Measurements from ENCODE around the gene AKAP8L. TPM values are rescaled to one million over a fixed set of nuclear protein-coding genes. Genes with fewer than 3 reads are reported as not detected.
"Not testable (repeated sequence)": the region's sequence is repeated elsewhere in the genome, so short reads cannot be mapped to it uniquely, and the experiment has no call there.

The AKAP8L gene
- total RNA-seq, 1 donor from 2014 or later: 89.9 TPM

DNA sequence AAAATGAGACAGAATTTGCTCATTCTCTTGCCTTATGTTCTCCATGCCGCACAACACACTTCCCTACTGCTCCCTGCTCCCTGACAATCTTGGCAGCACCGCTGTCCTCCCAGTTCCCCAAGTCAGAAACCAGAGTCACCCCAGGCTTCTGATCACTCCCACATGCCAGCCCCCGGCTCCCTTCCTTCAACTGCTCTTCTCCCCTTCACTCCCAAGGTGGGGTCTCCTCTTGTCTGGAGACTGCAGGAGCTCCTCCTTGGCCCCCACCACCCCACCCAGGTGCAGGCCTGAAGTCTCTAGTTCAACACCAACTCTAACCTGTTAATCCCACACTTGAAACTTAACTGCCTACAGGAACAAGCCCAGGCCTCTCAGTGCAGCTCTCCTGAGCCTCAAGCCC lies 22.4 kb downstream of the AKAP8L start:
- H3K4me3 ChIP-seq (ENCODE audit: low read depth, low read length): no peak overlapping the region
- DNase-seq (ENCODE audit: low read depth): no peak
- TF ChIP-seq, protein P1, sequence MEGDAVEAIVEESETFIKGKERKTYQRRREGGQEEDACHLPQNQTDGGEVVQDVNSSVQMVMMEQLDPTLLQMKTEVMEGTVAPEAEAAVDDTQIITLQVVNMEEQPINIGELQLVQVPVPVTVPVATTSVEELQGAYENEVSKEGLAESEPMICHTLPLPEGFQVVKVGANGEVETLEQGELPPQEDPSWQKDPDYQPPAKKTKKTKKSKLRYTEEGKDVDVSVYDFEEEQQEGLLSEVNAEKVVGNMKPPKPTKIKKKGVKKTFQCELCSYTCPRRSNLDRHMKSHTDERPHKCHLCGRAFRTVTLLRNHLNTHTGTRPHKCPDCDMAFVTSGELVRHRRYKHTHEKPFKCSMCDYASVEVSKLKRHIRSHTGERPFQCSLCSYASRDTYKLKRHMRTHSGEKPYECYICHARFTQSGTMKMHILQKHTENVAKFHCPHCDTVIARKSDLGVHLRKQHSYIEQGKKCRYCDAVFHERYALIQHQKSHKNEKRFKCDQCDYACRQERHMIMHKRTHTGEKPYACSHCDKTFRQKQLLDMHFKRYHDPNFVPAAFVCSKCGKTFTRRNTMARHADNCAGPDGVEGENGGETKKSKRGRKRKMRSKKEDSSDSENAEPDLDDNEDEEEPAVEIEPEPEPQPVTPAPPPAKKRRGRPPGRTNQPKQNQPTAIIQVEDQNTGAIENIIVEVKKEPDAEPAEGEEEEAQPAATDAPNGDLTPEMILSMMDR (conservative IDR thresholded peaks at IDR 0.05; ENCODE audit: low read depth, low read length): no peak

DNA sequence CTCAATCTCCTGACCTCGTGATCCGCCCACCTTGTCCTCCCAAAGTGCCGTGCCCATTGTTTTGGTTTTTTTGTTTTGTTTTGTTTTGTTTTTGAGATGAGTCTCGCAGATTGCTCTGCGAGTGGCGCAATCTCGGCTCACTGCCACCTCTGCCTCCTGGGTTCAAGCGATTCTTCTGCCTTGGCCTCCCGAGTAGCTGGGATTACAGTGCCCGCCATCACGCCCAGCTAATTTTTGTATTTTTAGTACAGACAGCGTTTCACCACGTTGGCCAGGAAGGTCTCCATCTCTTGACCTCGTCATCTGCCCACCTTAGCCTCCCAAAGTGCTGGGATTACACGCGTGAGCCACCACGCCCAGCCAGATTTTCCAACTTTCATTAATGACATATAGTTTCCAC lies 23.5 kb downstream of the AKAP8L start:
- DNase-seq (ENCODE audit: low read depth): not testable (repeated sequence)

DNA sequence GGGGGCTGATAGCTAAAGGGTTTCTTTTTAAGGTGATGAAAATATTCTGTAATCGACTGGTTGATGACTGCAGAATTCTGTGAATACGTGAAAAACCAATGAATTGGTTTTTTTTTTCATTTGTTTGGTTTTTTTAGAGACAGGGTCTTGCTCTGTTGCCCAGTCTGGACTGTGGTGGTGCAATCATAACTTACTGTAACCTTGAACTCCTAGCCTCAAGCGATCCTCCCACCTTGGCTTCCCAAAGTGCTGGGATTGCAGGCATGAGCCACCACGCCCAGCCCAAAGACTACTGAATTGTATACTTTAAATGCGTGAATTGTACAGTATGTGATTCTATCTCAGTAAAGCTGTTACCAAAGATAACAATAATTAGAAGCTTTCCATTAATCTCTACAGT lies 24.4 kb downstream of the AKAP8L start:
- DNase-seq (ENCODE audit: low read depth): no peak
- no peak overlapping the region for H3K4me3 ChIP-seq (ENCODE audit: low read depth, low read length)
- TF ChIP-seq, protein P1 (conservative IDR thresholded peaks at IDR 0.05; ENCODE audit: low read depth, low read length): no peak

More for the DNA sequence above, 23.5 kb downstream of the AKAP8L start:
- not testable (repeated sequence) for H3K4me3 ChIP-seq (ENCODE audit: low read depth, low read length)

DNA sequence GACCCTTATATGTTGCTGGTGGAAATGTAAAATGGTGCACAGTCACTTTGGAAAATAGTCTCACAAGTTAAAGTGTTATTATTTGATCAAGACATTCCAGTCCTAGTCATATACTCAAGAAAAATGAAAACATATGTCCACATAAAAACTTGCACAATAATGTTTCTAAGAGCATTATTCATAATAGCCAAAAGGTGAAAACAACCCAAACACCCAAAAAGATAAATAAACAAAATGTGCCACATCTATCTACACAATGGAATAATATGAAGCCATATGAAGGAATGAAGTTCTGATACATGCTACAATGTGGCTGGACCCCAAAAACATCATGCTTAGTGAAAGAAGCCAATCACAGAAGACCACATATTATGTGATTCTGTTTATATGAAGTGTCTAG lies 24.8 kb downstream of the AKAP8L start:
- TF ChIP-seq, protein P1 (conservative IDR thresholded peaks at IDR 0.05; ENCODE audit: low read depth, low read length): no peak
- no peak overlapping the region for H3K4me3 ChIP-seq (ENCODE audit: low read depth, low read length)
- no peak for DNase-seq (ENCODE audit: low read depth)

DNA sequence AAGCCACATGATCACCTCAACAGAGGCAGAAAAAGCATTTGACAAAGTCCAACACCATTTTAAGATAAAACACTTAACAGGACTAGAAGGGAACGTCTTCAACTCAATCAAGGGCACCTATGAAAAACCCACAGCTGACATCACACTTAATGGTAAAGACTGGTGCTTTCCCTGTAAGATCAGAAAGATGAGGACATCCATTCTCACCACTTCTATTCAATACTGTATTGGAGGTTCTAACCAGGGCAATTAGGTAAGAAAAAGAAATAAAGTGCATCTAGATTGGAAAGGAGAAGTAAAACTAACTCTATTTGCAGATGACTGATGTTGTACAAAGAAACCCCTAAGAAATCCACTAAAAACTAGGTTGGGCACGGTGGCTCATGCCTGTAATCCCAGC lies 28.0 kb downstream of the AKAP8L start:
- TF ChIP-seq, protein P1 (conservative IDR thresholded peaks at IDR 0.05; ENCODE audit: low read depth, low read length): no peak
- DNase-seq (ENCODE audit: low read depth): no peak
- no peak overlapping the region for H3K4me3 ChIP-seq (ENCODE audit: low read depth, low read length)

DNA sequence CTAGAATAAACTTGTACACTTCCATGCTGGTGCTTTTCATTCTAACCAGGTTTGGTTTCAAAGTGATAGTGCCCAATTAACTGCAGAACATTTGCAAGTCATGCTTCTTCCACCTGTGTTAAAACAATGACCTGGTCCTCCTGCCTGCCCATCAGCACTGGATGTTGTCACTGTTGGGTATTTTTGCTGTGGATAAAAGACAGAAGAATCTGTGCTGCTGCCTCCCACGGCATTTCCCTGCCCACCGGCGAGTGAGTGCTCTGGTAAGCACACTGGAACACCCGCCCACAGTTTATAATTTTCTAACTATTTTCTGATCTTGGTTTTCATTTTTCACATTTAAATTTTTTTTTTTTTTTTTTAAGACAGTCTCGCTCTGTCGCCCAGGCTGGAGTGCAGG lies 36.9 kb downstream of the AKAP8L start:
- H3K4me3 ChIP-seq (ENCODE audit: low read depth, low read length): no peak overlapping the region
- TF ChIP-seq, protein P1 (conservative IDR thresholded peaks at IDR 0.05; ENCODE audit: low read depth, low read length): no peak
- no peak for DNase-seq (ENCODE audit: low read depth)

DNA sequence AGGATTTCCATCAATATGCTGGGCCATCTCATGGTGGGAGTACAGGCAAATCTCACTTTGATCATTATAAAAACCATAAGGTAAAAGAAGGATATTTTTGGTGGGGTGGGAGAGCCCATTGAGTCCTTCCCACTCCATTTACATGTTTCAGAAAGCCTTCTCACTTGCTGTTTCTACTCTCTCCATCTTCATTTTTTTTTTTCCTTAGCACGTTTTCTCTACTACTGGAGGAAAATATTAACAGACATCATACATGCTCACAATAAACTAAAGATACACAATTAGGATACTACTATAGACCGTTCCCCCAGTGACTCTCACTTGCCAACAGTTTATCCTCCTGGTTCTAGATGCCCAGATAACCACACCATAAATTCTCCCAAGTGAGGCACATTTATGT lies 37.4 kb downstream of the AKAP8L start:
- no peak overlapping the region for H3K4me3 ChIP-seq (ENCODE audit: low read depth, low read length)
- no peak for DNase-seq (ENCODE audit: low read depth)
- TF ChIP-seq, protein P1 (conservative IDR thresholded peaks at IDR 0.05; ENCODE audit: low read depth, low read length): no peak

All from epithelial cell of proximal tubule (primary cell).